ENCODE measurements around the gene ALK. TPM values are rescaled to one million over a fixed set of nuclear protein-coding genes. Genes with fewer than 3 reads are reported as not detected.

Gene ALK
- polyA plus RNA-seq, 3 donors = not detected

DNA sequence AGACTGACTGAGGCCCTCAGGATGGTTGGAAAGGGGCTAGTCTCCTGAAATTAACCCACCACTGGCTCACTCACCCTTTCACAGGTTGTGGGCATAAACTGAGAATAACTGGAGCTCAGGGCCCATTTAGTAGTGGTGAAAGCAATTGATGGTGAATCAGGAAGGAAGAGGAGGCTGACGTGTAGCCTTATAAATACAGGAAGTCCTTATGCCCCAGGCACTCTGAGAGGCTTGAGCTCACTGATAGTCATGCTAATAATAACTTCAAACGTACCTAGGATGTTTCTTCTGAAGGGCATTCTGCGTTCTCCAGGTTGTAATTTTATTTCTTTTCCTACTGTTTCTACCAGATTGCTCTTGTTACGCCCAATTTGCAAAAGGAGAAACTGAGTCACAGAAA, 477.8 kb downstream of the ALK start:
- peak in 2 of 3 donors; percentile 16 to 23 for DNase-seq
- Histone ChIP-seq H3K4me2 (replicated peaks; ENCODE audit: extremely low read depth, low read length, poor library complexity, severe bottlenecking) (no peak overlapping the region), H3K4me1 (ENCODE audit: control insufficient read depth in 1 of 2, insufficient read depth in 2 of 2, low read length in 2 of 2) (peaks cover 10 to 15% of the 10 kb centered on the region in 2 donors), H3K27ac (ENCODE audit: low read depth in 1 of 2, low read length in 2 of 2) (no peak overlapping the region), H3K9ac (ENCODE audit: insufficient read depth, low read length, poor library complexity, severe bottlenecking) (no peak overlapping the region), H3K9me3 (replicated peaks in 1 of 2; ENCODE audit: control insufficient read depth in 1 of 2, insufficient read depth in 1 of 2, low read length in 2 of 2) (no peaks in the 10 kb centered on the region), H3K36me3 (replicated peaks in 1 of 2; ENCODE audit: control insufficient read depth in 1 of 2, insufficient read depth in 2 of 2, low read length in 2 of 2) (no peaks in the 10 kb centered on the region), H3K27me3 (ENCODE audit: control insufficient read depth in 2 of 2, insufficient read depth in 2 of 2, low read length in 2 of 2) (no peaks in the 10 kb centered on the region), H4K20me1 (ENCODE audit: insufficient read depth, low read length) (no peaks in the 10 kb centered on the region), H3K4me3 (replicated peaks in 1 of 3; ENCODE audit: low read depth in 2 of 3, low read length in 3 of 3) (no peak overlapping the region), H3K79me2 (ENCODE audit: insufficient read depth, low read length) (no peaks in the 10 kb centered on the region), H2AFZ (ENCODE audit: insufficient read depth, low read depth, low read length, poor library complexity, severe bottlenecking) (no peak overlapping the region)
- Mint-ChIP-seq H3K27ac (no peak overlapping the region), H3K9me3 (peaks cover 0 to 4% (median 0%) of the 10 kb centered on the region in 7 donors), H3K27me3 (ENCODE audit: low read depth in 3 of 3) (no peaks in the 10 kb centered on the region), H3K4me1 (peaks cover 14% of the 10 kb centered on the region), H3K4me3 (no peak overlapping the region), H3K36me3 (no peaks in the 10 kb centered on the region)
- TF ChIP-seq, protein P1, sequence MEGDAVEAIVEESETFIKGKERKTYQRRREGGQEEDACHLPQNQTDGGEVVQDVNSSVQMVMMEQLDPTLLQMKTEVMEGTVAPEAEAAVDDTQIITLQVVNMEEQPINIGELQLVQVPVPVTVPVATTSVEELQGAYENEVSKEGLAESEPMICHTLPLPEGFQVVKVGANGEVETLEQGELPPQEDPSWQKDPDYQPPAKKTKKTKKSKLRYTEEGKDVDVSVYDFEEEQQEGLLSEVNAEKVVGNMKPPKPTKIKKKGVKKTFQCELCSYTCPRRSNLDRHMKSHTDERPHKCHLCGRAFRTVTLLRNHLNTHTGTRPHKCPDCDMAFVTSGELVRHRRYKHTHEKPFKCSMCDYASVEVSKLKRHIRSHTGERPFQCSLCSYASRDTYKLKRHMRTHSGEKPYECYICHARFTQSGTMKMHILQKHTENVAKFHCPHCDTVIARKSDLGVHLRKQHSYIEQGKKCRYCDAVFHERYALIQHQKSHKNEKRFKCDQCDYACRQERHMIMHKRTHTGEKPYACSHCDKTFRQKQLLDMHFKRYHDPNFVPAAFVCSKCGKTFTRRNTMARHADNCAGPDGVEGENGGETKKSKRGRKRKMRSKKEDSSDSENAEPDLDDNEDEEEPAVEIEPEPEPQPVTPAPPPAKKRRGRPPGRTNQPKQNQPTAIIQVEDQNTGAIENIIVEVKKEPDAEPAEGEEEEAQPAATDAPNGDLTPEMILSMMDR (IDR thresholded peaks at IDR 0.05) = no peak
- intact Hi-C loops (cut with micrococcal nuclease) = no loop called here
- WGBS (ENCODE audit: insufficient coverage) = 13% methylated on average over 3 of the region's 4 CpGs

DNA sequence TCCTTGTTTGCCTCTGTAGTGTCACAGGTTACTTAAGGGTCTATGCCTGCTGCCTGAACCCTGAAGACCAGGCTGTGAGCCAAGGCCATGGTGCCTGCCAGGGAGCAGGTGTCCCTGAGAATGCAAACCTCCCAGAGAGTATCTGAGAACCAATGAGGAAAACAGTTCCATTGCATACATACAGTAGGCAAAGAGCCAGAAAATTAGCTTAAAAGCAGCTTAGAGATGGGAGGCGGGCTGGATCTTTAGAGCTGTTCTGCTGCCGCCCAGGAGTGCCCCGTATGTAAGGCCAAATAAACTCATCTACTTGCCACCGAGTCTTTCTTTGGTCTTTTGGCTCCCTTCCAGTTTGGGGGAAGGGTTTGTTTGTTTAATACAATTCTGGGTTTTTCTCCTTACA, 478.2 kb downstream of the ALK start:
- Histone ChIP-seq H3K9me3 (replicated peaks in 1 of 2; ENCODE audit: control insufficient read depth in 1 of 2, insufficient read depth in 1 of 2, low read length in 2 of 2) (no peaks in the 10 kb centered on the region), H3K36me3 (replicated peaks in 1 of 2; ENCODE audit: control insufficient read depth in 1 of 2, insufficient read depth in 2 of 2, low read length in 2 of 2) (no peaks in the 10 kb centered on the region), H3K27me3 (ENCODE audit: control insufficient read depth in 2 of 2, insufficient read depth in 2 of 2, low read length in 2 of 2) (no peaks in the 10 kb centered on the region), H3K4me3 (replicated peaks in 1 of 3; ENCODE audit: low read depth in 2 of 3, low read length in 3 of 3) (no peak overlapping the region), H3K9ac (ENCODE audit: insufficient read depth, low read length, poor library complexity, severe bottlenecking) (no peak overlapping the region), H3K27ac (ENCODE audit: low read depth in 1 of 2, low read length in 2 of 2) (no peak overlapping the region), H3K4me2 (replicated peaks; ENCODE audit: extremely low read depth, low read length, poor library complexity, severe bottlenecking) (no peak overlapping the region), H3K4me1 (ENCODE audit: control insufficient read depth in 1 of 2, insufficient read depth in 2 of 2, low read length in 2 of 2) (peaks cover 9 to 11% of the 10 kb centered on the region in 2 donors), H3K79me2 (ENCODE audit: insufficient read depth, low read length) (no peaks in the 10 kb centered on the region), H4K20me1 (ENCODE audit: insufficient read depth, low read length) (no peaks in the 10 kb centered on the region), H2AFZ (ENCODE audit: insufficient read depth, low read depth, low read length, poor library complexity, severe bottlenecking) (no peak overlapping the region)
- H3K9me3 Mint-ChIP-seq = peaks cover 0 to 4% (median 0%) of the 10 kb centered on the region in 7 donors
- H3K27me3 Mint-ChIP-seq (ENCODE audit: low read depth in 3 of 3) = no peaks in the 10 kb centered on the region
- H3K36me3 Mint-ChIP-seq = no peaks in the 10 kb centered on the region
- 86% methylated on average over 1 of the region's 4 CpGs for WGBS (ENCODE audit: insufficient coverage)
- intact Hi-C loops (cut with micrococcal nuclease) = no loop called here
- no peak for DNase-seq
- H3K4me1 Mint-ChIP-seq = peaks cover 11% of the 10 kb centered on the region
- TF ChIP-seq, protein P1 (IDR thresholded peaks at IDR 0.05) = no peak
- peak overlapping the region in 1 of 7 donors; percentile 27 for H3K27ac Mint-ChIP-seq
- H3K4me3 Mint-ChIP-seq = no peak overlapping the region

Measured in CD14-positive monocyte (primary cell).